ENCODE results near the gene EPS8.

DNA sequence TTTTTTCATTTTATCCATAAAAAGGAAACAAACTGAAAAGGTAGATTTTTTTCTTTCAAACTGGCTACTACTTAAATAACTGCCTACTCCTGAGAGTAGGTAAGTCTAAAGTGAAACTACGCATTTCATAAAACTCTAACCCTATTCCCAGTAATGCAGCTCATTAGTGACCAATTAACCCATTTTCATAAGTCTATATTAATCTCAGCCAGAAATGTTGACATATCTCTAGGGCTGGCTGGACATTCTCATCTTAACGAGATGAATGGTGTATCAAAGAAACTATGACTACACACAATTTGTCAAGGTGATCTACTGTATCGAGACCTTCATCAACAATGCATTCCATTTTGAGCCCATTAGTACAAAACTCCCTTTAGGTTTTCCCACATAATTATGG is 57.2 kb downstream of the EPS8 start:
- TF ChIP-seq NFYB (CRISPR knock-in tag; conservative IDR thresholded peaks at IDR 0.05; ENCODE audit: low read depth), result no peak
- no peak for TF ChIP-seq CTCF (IDR thresholded peaks at IDR 0.05)
- no peak for TF ChIP-seq ZSCAN18 (CRISPR knock-in tag; IDR thresholded peaks at IDR 0.05)
- TF ChIP-seq SP1 (CRISPR knock-in tag; conservative IDR thresholded peaks at IDR 0.05), result no peak
- no peak for TF ChIP-seq ETV6 (CRISPR knock-in tag; IDR thresholded peaks at IDR 0.05)
- no peak for TF ChIP-seq RELA (CRISPR knock-in tag; IDR thresholded peaks at IDR 0.05; ENCODE audit: borderline replicate concordance)
- no peak for TF ChIP-seq TEAD4 (CRISPR knock-in tag; IDR thresholded peaks at IDR 0.05)
- no peak for TF ChIP-seq FOXJ3 (CRISPR knock-in tag; IDR thresholded peaks at IDR 0.05; ENCODE audit: borderline replicate concordance)
- TF ChIP-seq ZNF396 (CRISPR knock-in tag; IDR thresholded peaks at IDR 0.05; ENCODE audit: borderline replicate concordance), result no peak
- TF ChIP-seq ZNF512 (CRISPR knock-in tag; IDR thresholded peaks at IDR 0.05; ENCODE audit: borderline replicate concordance), result no peak
